Activated CD8-positive, alpha-beta memory T cell treated with anti-CD3 and anti-CD28 coated beads for 24 hours (primary cell): Measurements from ENCODE around the gene COMT.
A peak's percentile ranks its signal among the peaks of the same experiment; 100 is the strongest.
"Not testable (repeated sequence)": the region's sequence is repeated elsewhere in the genome, so short reads cannot be mapped to it uniquely, and the experiment has no call there.

ENCODE experiments used
- DNase-seq: peaks from one replicate; pipeline ENCODE4 v3.0.0-alpha.2; 2020

Gene COMT

GRCh38 chr22:19929586-19930550, 11.7 kb upstream of the COMT start:
- no peak for DNase-seq

DNA sequence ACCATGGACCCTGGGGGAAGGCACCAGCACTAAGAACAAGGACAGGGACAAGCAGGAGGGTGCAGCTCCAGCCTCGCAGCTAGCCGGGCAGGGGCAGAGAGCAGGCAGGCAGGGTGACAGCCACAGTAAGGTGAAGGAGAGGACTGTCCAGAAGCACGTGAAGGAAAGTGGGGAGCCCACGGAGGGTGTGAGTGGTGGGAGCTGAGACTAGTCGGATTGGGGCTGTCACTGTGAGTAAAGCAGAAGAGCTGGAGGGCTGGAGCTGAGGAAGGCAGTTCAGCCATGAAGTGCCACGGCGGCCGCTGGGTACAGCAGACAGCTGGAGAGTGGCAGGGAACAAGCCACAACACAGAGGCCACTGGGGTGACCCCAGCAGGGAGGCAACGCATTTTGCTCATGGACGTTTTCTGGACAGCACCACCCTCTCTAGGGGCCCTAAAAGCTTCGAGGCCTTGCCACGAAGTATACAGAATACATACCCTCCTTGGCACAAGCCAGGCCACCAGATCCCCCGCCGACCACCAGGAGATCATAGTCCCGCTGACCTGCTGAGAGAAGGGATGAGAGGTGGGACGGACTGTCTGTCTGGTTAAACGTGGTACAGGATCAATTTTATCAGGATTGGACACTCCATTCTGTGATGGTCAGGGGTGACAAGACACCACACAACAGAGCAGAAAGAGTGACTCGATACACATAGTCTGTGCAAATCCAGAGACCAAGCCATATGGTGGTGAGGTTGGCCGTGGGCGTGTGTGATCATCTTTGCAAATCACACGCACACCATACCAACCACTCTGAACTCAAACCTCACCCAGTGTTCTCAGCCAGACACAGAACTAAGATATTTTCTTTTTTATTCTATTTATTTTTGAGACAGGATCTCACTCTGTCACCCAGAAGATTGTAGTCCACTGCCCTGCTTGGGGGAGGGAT, 10.8 kb upstream of the COMT start:
- DNase-seq, result no peak

DNA sequence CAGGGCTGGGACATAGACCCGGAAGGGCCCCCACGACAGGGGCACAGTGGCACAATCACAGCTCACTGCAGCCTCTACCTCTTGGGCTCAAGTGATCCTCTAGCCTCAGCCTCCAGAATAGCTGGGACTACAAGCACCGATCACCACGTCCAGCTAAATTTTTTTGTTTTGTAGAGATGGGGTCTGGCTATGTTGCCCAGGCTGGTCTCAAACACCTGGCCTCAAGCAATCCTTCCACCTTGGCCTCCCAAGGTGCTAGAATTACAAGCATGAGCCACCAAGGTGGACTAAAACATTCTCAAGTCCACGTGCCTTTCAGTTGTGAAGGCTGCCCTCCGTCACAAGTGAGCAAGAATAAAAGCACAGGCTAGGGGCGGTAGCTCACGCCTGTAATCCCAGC, 10.1 kb upstream of the COMT start:
- DNase-seq, result no peak

GRCh38 chr22:19932367-19933206, 9.0 kb upstream of the COMT start:
- no peak for DNase-seq

DNA sequence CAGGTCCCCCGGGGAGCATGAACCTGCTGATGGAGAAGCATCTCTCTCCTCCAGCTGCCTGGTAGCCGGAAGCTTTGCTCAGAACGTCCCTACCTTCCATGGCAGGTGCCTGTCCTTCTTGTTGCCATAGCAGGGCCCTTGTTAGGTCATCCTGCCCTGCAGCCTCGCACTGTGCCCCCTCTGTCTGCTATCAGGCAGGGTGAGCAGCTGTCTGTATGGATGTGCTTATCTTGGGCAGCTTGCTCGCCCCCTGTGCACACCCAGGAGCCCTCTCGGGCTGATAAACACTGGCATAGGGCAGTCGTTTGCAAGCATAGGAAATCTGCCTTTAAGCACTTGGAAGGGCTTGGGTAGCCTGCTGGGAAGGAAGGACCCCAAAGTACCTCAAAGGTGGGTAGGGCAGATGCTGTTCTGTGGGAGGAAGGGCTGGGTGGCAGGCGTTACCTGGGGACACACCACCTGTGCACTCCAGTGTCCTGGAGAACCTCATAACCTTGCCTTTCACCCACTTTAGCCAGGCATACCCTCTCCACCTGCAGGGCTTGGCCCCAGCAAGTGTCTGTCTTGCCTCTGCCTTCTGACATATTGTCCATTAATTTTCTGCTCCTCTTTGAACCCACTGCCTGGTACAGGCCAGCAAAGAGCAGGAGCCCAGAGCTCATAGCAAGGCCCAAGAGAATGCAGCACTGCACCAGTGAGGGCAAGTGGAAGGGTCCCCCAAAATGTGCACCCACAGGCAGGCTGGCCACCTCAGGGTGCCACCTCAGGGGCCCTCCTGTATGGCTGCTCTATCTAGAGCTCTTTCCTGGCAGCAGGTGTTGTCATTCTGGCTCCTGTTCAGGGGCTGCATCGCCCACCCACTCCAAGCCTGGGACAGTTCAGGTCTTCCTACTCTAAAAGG, 8.0 kb upstream of the COMT start:
- no peak for DNase-seq

GRCh38 chr22:19935123-19935718, 6.4 kb upstream of the COMT start:
- not testable (repeated sequence) for DNase-seq

DNA sequence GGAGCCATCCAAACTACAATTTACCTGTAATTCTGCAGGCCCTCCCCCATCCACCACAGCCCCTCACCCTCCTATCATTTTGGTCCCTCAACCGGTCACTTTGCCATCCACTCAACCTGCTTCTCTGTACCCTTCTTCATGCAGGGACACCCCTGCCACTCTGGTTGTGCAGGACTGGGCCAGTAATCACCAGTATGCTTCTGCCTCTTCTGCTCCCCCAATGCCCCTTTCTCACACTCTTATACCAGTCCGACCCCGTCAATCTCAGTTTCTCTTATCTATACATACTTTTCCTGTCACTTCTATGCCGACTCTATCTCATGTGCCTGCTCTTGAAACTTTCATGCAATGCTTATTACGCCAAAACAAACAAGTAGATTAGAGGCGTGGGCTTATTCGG, 5.1 kb upstream of the COMT start:
- DNase-seq, result no peak

DNA sequence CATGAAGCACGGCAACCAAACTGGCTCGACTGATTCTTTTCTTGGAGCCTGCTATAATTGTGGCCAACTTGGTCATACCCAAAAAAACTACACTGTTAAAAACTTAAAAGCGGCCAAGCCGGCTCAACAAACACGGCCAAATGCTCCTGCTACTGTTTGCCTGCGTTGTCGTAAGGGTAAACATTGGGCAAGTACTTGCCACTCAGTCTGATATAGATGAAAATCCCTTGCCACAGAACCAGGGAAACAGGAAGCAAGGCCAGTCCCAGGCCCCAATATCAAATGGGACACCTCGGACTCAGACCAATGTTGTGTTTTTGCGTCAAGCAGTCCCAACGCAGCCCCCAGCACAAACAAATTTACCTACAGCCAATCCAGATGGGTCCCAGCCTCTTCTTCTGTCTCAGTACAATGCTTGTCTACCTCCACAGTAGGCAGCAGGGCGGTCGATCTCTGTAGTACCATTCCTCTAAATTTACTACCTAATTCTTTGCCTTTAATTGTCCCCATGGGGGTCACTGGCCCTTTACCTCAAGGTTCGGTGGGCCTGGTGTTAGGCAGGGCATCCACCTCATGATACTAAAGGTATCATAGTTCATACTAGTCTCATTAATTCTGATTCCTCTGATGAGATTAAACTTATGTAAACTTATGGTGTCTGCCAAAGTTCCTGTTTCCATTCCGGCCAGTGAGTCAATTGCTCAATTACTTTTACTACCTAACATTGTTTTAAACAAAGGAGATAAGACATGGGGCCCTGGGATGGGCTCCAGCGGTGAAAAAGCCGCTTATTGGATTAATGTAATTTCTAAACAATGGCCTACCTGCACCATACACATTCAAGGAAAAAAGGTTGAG, 3.7 kb upstream of the COMT start:
- DNase-seq, result no peak

DNA sequence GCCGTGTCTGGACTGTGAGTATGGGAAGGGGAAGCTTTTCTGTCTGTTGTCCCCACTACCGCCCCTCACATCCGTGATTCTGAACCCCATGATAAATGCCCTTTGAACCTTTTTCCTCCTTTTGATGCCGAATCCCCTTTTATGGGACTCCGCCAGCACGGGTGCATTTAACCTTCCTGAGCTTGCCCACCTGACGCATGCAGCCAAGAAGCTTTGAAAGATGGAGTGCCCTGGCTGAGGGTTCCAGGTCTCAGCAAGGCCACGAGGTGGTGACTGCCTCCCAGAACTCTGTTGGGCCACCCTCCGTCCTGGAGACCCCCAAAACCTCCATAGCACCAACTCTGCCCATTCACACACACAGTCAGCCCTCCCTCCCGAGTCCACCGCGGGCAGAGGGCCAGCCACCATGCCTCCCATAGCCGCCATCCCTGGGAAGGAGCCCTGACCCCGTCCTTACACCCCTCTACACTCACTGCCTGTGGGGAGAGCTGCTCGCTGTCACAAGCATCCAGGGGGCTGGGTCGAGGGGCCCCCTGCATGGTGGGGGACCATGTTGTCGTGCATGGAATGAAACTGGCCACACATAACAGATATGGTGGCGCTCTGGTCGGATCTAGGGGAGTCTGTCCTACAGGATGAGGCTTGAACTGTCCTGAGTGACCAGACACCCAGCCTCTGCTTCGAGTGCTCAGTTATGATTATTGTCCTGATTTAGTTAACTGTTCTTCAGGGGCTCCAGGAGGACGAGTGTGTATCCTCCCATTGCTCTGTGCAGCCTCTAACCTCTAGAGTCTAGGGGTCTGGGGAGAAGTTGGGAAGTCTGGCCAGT, 822 bp upstream of the COMT start:
- no peak for DNase-seq

DNA sequence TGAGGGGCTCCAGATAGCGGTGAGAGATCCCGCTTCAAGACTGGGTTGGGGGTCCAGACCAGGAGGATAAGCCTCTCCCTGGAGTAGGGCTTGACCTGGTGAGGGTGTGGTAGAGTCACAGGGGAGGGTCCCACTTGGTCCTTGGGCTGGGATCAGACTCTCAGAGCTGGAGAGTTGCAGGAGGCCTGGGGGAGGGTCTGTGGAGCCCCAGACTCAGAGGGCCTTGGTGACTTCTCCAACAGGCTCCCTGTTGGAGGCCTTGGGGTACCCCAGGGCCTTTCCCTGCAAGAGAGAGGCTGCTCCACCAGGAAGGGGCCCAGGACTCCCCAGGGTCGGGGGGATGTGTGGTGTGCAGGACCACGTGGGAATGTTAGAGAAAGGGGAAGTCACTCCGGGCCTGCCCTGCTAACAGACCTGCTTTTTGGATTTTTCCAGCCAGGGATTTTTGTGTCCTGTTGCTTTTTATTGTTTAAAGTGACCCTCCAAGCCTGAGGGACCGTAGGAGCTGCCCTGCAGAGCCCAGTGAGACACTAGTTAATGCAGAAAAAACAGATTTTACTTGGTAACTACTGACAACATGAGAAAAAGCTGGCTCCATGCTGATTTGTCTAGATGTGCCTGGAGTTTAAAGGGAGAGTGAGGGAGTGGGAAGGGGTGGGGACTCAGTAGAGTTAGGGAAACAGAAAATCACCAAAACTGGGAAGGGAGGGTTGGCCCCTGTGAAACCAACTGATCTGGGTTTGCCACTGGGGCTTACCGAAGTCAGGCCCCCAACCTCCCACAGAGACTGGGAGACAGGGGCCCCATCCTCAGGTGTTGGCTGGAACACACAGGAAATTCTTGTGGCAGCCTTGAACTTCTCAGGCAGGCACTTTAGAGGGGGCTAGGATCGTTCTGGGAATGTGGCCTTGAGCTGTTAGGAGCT, 847 bp downstream of the COMT start:
- peak; percentile 77 for DNase-seq

DNA sequence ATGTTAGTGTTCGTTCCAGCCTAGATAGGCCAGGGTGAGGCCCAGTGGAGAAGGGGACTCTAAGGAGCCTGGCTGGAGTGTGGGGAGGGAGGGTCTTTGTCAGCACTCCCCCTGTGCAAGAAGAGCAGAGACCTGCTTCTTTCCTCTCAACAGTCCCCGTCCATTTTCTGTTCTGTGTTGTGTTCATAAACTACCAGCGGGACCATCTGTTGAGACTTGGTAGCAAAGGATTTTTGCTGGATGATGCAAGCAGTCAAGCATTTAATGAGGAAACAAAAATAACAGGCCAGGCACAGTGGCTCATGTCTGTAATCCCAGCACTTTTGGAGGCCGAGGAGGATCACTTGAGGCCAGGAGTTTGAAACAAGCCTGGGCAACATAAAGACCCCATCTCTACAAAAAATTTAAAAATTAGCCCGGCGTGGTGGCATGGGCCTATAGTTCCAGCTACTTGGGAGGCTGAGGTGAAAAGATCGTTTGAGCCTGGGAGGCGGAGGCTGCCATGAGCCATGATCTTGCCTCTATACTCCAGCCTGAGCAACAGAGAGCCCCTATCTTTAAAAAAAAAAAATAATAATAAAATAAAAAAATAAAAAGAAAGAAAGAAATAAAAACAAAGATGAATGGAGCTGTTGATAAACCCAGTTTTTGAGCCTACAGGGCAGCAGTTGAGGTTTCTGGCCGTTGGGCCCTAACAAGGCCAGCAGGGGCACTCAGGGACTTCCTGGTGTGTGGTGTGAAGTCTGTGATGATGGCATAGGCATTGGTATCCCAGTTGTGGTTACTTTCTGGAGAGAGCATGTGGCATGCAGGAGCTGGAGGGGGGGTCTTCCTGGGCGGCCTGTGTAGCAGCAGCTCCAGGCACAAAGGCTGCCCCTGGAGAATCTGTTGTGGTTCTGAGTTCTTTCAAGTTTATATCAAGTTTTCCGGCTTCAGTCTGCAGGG, 1.8 kb downstream of the COMT start:
- no peak for DNase-seq

DNA sequence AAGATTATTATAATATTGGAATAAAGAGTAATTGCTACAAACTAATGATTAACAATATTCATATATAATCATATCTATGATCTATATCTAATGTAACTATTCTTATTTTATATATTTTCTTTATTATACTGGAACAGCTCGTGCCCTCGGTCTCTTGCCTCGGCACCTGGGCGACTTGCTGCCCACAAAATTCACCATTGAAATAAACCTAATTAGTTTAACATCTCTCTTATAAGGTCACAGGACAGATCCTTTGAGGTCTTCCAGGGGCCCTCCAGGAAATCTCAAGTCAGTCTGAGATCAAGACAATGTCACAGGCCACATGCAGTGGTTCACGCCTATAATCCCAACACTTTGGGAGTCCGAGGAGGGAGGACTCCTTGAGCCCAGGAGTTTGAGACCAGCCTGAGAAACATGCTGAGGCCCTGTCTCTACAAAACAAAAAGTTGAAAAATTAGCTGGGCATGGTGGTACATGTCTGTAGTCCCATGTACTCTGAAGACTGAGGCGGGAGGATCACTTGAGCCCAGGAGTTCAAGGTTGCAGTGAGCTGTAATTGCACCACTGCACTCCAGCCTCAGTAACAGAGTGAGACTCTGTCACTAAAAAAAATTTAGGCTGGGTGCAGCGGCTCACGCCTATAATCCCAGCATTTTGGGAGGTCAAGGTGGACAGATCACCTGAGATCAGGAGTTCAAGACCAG, 6.6 kb downstream of the COMT start:
- no peak for DNase-seq

DNA sequence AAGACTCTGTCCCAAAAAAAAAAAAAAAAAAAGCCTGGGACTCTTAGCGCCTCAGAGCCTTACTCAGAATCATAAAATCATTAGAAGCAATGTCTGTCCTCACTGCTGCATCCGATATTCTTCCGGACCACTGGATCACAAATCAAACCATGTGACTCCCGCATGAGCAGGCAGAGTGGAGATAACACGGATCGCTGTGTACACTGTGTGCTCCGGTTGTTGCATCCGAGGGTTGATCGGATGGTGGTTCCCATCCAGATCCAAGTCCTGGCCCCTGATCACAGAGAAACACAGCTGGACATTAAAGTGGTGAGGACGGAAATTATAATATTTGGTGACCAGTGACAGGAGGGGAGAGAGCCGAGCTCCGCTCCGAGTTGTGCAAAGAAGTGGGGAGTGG, 9.8 kb downstream of the COMT start:
- no peak for DNase-seq

- no peak for DNase-seq
These were observed 13.9 kb downstream of the COMT start for GRCh38 chr22:19955241-19956128.

- DNase-seq, result no peak
These were observed 15.9 kb downstream of the COMT start for GRCh38 chr22:19957445-19957844.
